HG02840 (cell line): ENCODE measurements around the gene KCTD16.

Experiments used
- ATAC-seq: cut with Tn5 transposase; IDR thresholded peaks from one replicate; pipeline ENCODE4 v1.9.1; 2021; ENCODE audit warnings: mild to moderate bottlenecking, moderate library complexity, moderate number of reproducible peaks; ENCODE audit not compliant: unreplicated experiment, low FRiP score

The KCTD16 gene

DNA sequence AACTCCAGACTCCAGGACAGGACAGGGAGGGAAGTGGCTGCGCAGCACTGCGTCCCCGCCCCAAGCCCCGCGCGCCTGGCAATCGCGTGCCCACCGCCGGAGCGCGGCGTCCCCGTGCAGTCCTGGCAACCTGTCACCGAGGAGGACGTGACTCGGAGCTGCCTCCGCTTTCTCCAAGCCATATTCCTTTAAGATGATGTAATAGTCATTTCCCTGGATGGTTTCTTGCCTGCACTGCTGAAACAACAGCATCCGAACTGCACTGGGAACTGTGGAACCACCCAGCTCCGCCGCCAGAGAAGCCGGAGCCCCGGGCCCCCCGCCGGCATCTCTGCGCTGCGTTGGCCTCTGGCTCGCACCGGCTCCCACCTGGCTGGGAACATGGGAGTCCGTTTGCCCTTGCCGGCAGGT lies 34.5 kb downstream of the KCTD16 start:
- no peak for ATAC-seq

DNA sequence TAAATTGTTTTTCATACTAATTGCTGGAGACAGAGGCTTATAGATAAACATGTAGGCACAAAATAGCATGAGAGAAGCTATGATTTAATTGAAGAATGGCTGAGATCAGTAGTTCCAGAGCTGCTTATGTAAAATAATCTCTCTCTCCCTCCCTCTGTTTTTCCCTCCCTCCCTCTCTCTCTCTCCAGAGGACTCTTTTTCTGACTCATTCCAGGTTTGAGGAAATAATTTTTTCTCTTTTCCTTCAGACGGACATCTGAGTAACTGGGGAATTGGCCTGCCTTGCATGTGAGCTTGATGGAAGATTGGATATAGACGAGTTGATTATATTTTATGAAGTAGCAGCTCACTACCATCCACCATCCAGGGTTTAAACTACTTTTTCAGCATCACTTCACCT lies 35.5 kb downstream of the KCTD16 start:
- ATAC-seq: no peak

DNA sequence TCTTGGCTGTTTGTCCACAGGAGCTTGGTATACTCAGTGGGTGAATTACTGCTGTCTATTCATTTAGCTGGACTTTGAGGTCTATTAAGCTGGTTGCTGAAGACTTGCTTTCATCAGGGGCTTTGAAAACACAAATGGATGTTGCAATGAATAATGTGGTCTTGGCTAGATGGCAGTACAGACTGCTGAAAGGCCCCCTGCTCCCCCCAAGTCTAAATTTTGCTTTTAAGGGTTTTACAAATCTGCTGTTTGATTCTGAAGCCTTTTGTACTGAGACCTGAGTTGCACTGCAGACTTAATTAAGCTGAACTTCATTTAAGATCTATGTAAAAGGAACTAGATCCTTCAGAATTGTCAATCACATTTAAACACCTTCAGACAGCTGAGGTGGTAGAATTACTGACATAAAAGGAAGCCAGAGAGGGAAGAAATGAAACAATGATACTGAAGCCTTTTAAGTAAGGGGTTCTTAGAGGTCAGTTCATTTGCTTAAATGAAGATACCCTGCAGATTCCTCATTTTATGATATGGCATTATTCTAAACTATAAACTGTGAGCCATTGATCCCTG lies 37.3 kb downstream of the KCTD16 start:
- ATAC-seq: no peak

DNA sequence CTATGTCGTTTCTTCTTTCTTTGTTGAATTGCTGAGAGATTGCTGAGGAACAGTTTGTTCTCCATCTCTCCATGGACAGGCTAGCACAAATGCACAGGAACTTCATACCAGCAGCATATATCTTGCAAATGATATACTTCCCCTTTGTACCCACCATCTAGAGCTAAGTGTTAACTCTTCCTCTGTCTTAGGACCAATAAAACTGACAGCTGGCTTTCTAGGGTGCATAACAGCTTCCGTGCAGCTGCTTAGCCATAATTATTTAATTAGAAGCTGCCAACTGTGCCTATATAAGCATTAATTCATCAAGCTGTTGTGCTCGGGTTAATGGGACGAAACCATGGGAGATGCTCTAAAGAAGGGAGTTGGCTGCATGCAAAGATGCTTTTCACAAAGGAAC lies 38.7 kb downstream of the KCTD16 start:
- no peak for ATAC-seq

DNA sequence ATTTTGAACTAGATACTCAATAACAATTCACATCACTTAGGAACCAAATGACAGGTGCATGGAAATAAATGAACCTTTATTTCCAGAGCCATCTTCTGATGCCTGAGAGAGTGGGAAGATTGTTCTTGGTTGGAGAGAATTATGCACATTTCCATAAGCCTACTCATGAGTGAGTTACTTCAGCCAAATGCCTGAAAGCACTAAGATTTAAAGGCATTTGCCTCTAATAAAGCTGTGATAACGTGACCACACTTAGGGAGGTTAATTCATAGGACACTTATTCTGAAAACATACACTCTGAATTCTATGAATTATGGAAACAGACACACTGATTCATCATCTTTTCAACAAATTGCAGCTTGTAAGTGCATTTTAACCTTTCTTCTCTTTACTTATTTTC lies 40.0 kb downstream of the KCTD16 start:
- ATAC-seq: no peak

DNA sequence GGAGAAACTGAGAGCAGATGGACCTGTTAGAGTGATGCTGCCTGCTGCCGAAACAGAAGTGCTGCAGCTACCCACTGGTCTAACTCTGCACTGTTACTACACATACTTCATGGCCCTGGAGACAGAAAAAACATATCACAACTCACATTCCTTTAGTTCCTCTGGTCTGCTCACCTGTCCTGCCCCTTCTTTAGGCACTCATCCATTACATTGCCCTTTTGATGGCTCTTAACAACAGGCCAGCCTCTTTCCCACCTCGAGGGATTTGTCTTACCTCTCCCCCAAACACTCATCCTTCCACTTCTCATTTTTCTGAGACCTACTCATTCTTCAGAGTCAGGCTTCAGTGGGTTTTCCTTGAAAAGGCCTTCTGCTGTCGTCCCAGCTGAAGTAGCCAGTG lies 49.2 kb downstream of the KCTD16 start:
- ATAC-seq: no peak

DNA sequence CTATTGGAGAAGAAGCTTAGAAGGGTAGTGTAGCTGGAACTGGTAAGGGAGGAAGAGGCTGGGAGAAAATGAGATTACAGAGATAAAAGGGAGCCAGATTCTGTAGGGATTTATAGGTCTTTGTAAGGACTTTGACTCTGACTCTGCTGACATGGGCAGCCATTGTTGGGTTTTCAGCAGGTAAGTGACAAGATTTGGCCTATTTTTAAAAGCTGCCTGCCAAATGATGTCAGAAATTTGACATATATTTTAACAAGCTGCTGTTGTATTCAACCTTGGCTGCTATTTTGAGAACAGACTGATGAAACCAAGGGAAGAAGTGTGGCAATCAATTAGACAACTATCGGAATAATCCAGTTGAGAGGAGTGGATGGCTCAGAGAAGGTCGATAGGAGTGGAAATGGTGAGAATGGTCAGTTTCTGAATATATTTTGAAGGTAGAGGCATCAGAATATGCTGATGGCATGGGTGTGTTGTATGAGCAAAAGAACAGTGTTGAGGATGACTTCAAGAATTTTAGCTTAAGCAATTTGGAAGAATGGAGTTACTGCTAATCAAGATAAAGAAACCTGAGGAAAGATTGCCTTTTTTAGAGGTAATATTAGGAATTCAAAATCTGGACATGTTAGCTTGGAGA lies 56.8 kb downstream of the KCTD16 start:
- no peak for ATAC-seq

DNA sequence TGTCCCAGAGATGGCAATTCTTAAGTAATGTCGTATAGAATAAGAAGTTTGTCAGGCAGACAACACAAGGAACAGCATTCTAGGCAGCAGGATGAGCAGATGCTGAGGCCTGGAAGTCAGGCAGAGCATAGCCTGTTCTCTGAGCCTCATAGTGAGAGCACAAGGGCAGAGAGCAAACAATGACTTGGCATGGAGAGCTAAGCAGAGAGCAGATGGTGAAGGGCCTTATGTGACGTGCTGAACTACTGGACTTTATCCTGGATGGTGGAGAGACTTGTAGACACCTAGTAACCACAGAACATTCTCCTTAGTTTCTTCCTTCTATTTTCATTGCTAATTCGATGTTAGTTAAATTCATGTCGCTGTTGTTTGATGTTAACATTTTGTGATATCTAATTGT lies 60.1 kb downstream of the KCTD16 start:
- no peak for ATAC-seq

DNA sequence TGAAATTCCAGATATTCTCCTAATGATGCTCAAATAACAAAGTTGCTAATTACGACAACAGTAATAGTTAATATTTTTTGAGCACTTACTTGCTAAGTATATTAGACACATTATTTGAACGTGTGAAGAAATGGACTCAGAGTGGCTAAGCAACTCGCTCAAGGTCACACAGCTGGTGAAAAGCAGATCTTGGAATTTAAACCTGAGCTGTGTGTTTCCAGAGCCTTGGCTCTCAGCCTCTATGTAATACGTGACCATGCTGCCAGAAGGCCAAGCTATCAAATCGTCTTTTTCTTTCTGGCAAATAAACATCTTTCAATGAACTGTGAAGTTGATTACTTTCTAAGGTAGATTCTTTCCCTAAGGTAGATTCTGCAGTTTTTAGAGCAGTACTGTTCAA lies 61.6 kb downstream of the KCTD16 start:
- ATAC-seq: no peak

DNA sequence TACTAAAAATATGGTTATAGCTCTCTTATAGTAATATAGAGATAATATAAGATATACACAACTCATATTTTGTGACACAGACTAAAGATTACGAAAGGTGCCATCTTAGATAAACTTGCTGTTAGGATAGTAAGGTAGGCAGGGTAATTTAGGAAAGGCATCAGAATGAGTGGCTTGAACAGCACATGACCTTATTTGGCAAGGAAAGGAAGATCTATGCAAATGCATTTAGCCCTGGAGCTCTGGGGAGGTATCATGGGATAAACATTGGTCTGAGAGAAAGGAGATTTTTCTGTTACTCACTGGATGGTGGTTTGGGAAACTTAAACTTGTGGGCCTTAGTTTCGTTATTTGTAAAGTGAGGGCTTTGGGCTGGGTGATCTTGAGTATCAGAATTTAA lies 65.8 kb downstream of the KCTD16 start:
- no peak for ATAC-seq

DNA sequence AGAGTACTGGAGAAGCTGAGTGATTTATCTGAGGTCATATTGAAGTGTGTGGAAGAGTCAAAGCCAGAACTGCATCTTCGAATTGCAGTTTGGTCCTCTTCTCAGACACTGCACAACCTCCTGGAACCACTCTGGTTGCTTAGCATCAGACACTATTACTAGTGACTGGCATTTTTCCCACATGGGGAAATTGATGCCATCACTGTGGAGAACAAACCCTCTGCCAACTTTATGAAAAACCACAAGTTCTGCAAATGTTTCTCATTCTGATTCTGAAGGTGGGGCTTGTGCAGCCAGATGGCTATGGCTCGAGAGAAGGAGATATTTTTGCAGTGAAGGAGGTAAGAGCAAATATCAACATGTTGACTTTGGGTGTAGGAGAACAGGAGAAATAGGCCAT lies 67.2 kb downstream of the KCTD16 start:
- no peak for ATAC-seq

DNA sequence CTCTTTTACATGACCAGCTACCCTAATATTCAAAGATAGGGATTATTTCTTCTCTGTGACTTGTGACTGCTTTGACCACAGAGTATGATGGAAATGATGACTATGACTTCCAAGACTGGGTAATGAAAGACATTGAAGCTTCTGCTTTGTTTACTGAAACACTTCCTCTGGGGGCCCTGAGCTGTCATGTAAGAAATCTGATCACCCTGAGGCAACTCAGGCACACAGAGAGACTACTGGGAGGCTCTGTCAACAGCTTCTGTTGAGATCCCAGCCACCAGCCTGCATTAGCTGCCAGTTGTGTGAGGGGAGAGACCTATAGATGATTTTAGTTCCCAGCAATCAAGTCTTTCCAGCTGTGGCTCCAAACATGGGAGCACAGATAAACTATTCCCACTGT lies 76.5 kb downstream of the KCTD16 start:
- ATAC-seq: no peak

DNA sequence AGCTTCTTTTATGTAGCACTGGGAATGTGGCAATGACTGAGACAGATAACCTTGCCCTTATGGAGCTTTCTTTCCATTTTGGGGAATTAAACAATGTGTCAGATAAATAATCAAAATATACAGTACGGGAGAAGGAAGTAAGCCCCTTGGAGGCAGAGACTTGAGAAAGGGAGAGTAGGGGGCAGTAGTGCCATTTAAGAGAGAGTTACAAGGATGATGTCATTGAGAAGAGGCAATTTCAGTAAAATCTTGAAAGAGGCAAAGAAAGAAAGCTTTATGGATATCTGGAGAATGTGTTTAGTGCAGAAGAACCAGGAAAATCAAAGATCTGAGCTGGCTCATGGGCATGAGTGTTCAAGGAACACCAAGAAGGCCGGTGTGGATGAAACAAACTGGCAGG lies 77.3 kb downstream of the KCTD16 start:
- ATAC-seq: no peak

DNA sequence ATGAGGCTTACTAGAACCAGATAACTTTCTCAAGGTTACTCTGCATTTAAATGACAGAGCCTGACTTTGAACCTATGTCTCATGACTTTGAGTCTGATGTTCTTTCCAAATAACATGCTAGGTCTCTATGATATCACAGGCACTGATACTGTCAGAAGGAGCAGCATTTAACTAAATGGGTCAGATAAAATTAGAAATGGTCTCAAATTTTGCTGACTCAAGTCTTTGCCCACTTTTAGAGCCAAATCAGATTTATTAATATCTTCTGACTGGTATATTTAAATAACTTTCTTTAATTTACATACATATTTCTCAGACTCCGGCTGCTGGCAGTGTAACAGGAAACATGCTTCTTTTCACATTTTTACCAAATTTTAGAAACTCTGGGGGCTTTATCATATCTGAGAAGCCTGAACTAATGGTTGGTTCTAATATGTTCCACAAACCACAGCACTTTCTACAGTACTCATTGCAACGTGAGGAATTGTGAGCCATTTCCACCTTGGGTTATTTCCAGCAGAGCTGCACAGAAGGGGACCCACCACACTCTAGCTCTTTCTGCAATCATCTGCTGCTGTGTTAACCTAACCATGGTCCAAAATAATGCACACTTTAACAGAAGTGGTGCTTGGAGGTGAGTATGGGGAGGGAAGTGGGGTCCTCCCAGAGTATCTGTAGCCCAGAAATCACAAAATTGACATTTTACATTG lies 79.2 kb downstream of the KCTD16 start:
- ATAC-seq: no peak

DNA sequence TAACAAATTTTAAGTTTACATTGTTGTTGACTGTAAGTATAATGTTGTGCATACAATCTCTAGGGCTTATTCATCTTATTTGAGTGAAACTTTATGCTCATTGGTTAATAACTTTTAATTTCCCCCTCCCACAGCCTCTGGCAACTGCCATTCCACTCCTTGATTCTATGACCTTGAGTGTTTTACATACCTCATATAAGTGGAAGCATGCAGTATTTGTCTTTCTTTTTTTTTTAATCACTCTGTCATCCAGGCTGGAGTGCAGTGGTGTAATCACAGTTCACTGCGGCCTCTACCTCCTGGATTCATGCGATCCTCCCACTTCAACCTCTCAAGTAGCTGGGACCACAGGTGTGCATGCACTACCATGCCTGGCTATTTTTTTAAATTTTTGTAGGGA lies 83.9 kb downstream of the KCTD16 start:
- no peak for ATAC-seq

DNA sequence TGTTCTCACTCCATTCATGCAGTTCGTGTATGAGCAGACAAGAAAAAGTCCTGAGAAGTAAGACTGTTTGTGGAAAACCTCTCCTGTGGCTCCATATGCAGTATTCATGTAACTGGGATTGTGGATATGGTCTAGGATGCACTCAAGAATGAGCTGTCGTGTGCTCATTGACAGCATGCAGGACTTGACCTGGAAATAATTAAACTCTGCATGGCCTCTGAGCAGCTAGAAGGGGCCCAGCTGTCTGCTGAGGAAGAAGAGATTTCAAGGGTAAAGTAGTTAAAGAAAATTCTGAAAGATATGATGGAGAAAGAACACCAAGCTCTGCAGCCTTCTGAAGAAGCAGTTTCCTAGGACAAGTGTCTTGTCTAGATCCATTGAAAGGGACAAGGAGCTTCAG lies 89.4 kb downstream of the KCTD16 start:
- ATAC-seq: no peak

DNA sequence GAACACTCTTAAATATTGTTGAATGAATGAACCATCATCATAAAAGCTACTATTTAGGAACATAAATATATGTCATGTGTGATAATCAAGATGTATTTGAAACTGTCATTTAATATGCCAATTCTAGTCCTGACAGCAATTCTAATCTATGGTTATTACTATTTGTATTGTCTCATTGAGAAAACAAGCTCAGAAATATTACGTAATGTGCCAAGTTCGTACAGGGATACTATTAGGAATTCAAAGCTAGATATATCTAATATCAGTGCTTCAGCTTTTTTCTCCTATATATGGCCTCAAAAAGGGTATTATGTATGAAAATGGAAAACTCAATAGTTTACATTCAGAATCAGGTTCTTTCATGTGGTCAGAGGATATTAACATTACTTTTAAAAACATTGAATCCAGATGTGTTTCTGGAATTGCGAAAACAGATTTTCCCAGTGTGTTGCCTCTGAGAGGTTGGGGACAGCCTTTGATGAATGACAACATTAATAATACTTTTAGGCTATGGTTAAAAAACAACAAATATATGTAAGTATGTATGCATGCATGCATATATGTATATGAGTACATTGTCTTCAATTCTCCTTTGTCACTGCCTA lies 95.1 kb downstream of the KCTD16 start:
- no peak for ATAC-seq

DNA sequence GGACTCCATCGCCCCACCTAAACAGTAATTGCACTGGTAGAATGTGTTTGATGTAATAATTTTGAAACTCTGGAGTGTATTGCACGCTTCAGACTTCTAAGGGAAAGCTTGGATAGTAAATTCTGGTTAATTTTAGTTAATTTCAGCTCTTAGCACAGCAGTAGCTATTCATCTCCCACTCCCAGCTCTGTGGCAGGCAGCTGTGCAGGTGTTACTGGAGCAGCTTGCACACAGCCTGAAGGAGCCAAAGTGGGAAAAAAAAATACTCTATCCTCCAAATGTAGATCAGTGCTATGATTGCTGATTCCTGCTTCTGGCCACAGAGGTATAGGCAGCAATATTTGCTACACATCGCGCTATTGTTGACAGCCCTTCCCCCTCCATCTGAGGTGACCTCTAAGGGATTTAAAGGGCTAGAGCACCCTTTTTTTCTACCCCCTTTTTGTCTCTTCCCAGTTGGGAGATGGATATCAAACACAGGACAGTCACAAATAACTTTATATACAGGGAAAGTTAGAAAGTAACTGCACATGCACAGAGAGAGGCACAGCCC lies 97.4 kb downstream of the KCTD16 start:
- ATAC-seq: no peak

DNA sequence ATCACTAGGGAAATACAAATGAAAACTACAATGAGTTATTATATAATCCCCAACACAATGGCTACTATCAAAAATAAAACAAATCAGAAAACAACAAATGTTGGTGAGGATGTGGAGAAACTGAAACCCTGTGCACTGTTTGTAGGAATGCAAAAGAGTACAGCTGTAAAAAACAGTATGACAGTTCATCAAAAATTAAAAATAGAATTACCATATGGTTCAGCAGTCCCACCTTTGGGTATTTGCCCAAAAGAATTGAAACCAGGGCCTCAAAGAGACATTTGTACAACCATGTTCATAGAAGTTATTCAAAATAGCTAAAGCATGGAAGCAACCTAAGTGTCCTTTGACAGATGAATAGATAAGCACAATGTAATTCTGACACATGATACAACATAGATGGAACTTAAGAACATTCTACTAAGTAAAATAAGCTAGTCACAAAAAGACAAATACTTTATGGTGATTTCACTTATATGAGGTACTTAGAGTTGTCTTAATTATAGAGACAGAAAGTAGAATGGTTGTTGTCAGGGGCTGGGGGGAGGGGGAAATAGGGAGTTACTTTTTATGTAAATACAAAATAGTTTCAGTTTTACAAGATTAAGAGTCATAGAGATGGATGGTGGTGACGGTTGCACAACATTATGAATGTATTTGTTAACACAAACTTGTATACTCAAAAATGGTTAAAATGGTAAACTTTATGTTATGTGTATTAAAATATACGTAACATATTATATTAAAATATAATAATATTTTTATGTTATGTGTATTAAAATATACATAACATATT lies 102.8 kb downstream of the KCTD16 start:
- ATAC-seq: no peak

DNA sequence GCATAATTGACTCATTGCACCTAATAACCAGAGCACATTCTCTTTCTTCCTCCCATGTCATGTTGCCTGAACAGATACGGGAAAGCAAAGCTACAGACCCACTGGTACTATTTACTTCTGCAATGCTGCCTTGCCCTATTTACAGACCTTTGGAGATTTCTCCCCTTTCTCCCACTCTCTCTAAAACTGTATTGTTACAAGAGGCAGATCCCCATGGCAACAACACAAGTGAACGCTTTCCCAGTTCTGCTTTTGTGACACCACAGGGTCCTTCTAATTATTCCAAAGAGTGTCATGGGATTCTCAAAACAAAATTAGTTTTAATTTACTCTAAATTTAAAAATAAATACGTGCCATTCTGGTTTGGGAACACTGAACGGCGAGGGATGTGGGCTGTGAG lies 104.7 kb downstream of the KCTD16 start:
- ATAC-seq: no peak
